WTC11 (cell line): ENCODE measurements around the gene TACR1.

ENCODE experiments used
- CTCF ChIP-seq: fragments of 200-600 bp; IDR thresholded peaks from 2 replicates; pipeline ENCODE4 v1.8.0; 2022; ENCODE audit warnings: antibody characterized with exemption
- ETV6 ChIP-seq: sonication (generic); formaldehyde crosslinking; IDR thresholded peaks from 2 replicates; pipeline ENCODE4 v1.8.1; 2022; ENCODE audit warnings: mild to moderate bottlenecking, missing genetic modification reagents
- NFATC4 ChIP-seq: fragments of 250-450 bp; sonication (Bioruptor Pico); IDR thresholded peaks from 2 replicates; pipeline ENCODE4 v1.9.0; 2021; ENCODE audit warnings: mild to moderate bottlenecking
- OVOL2 ChIP-seq: fragments of 250-450 bp; sonication (Bioruptor Pico); IDR thresholded peaks from 2 replicates; pipeline ENCODE4 v1.9.0; 2021; ENCODE audit warnings: mild to moderate bottlenecking, borderline replicate concordance
- TF ChIP-seq, protein P1 (sequence below): fragments of 250-450 bp; sonication (Bioruptor Pico); conservative IDR thresholded peaks from 2 replicates; pipeline ENCODE4 v1.9.0; 2021; ENCODE audit warnings: mild to moderate bottlenecking

- TF ChIP-seq CTCF (no peak), ETV6 (no peak), OVOL2 (CRISPR knock-in tag) (no peak), NFATC4 (CRISPR knock-in tag) (no peak)
- TF ChIP-seq, protein P1, sequence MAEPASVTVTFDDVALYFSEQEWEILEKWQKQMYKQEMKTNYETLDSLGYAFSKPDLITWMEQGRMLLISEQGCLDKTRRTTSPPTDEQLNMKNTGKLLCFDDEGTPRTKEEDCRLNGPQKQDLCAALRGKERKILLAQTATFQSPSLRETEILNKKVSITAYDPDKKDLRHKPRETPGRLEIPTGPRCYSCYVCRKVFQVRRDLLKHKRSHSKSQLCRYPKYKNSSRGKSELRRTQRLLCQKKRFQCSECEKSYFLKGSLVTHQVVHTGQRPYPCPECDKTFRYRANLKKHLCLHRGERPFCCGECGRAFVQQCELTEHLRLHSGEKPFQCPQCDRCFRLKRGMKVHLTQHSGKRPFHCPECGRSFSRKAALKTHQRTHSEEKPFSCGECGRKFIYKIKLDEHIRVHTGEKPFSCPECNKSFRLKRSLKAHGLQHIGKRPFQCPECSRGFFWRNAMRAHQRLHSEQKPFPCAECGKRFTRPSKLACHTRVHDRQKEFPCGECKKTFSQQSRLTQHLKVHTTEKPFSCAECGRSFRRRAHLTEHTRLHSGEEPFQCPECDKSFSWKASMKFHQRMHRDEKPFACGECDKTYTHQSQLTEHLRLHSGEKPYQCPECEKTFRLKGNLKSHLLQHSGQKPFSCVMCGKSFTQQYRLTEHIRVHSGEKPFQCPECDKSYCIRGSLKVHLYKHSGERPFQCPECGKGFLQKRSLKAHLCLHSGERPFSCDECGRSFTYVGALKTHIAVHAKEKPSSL = no peak
Observed at GRCh38 chr2:75195076-75195691, 4.1 kb downstream of the TACR1 start.
